Measurements from ENCODE around the gene ENOSF1.

GRCh38 chr18:669077-669476 lies 43.4 kb downstream of the ENOSF1 start:
- TF ChIP-seq, protein P1, sequence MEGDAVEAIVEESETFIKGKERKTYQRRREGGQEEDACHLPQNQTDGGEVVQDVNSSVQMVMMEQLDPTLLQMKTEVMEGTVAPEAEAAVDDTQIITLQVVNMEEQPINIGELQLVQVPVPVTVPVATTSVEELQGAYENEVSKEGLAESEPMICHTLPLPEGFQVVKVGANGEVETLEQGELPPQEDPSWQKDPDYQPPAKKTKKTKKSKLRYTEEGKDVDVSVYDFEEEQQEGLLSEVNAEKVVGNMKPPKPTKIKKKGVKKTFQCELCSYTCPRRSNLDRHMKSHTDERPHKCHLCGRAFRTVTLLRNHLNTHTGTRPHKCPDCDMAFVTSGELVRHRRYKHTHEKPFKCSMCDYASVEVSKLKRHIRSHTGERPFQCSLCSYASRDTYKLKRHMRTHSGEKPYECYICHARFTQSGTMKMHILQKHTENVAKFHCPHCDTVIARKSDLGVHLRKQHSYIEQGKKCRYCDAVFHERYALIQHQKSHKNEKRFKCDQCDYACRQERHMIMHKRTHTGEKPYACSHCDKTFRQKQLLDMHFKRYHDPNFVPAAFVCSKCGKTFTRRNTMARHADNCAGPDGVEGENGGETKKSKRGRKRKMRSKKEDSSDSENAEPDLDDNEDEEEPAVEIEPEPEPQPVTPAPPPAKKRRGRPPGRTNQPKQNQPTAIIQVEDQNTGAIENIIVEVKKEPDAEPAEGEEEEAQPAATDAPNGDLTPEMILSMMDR (IDR thresholded peaks at IDR 0.05): no peak
- no peak for TF ChIP-seq POLR2AphosphoS5 (IDR thresholded peaks at IDR 0.05)

Data from transverse colon (tissue), 4 donors.